K562 (cell line): ENCODE data around the gene AFG1L. TPM values are rescaled to one million over a fixed set of nuclear protein-coding genes. Genes with fewer than 3 reads are reported as not detected.
"Not testable (repeated sequence)": the region's sequence is repeated elsewhere in the genome, so short reads cannot be mapped to it uniquely, and the experiment has no call there.

ENCODE experiments used
- ATAC-seq: fragments of 200-7000 bp; cut with Tn5 transposase; 3 replicates; pipeline ENCODE4 v1.9.1; 2020; ENCODE audit warnings: moderate library complexity
- BruUV-seq: library from RNA; stranded (reverse); fragments of 400-500 nt; replicated peaks from 2 replicates; lab custom pipeline; 2021; lab: Mats Ljungman, UMichigan
- CTCF ChIA-PET: fragments of 300-600 bp; formaldehyde crosslinking; extraction: SDS; loops from one replicate; lab custom pipeline; 2021; ENCODE audit warnings: low intra/inter-chr PET ratio; lab: Yijun Ruan, JAX
- POLR2A ChIA-PET: fragments of 300-600, 350-650 bp; sonication (Branson Sonifier 250); formaldehyde crosslinking; extraction: SDS; loops from one replicate; lab custom pipeline; 2021; ENCODE audit warnings: antibody characterized with exemption, inconsistent platforms; lab: Yijun Ruan, JAX
- DNase-seq, 4 experiments: peaks; one replicate each; pipeline versions ENCODE4 v3.0.0 to v3.0.0-alpha.2; 2011 to 2018; ENCODE audit warnings: low spot score in 3 of 4, mixed read lengths in 3 of 4; ENCODE audit errors: extremely low read depth in 1 of 4
- FAIRE-seq: peaks from 2 replicates; lab custom pipeline; 2011; peaks lifted over from hg19 to GRCh38; lab: Jason Lieb, UNC
- H2AFZ ChIP-seq: 2 replicates; pipeline ENCODE4 v1.6.0; 2011; ENCODE audit warnings: low read depth, low read length, control low read depth, inconsistent platforms
- H3K27ac ChIP-seq: fragments of 200-600 bp; 3 replicates; pipeline ENCODE4 v1.8.0; 2011; ENCODE audit warnings: low read depth, mild to moderate bottlenecking, control low read depth, inconsistent platforms, low read length, moderate library complexity, mixed read lengths; ENCODE audit errors: extremely low read depth
- H3K27me3 ChIP-seq, 2 experiments: fragments of 300-600 bp in 1 of 2; 2 replicates in 1 of 2; 3 replicates in 1 of 2; pipeline versions ENCODE4 v1.6.0 to v1.8.0; 2011; ENCODE audit warnings: inconsistent platforms in 2 of 2, low read length in 2 of 2, mild to moderate bottlenecking in 1 of 2, mixed read lengths in 1 of 2, moderate library complexity in 1 of 2; ENCODE audit not compliant: control insufficient read depth in 2 of 2, insufficient read depth in 2 of 2
- H3K36me3 ChIP-seq: fragments of 300-600 bp; 3 replicates; pipeline ENCODE4 v1.8.0; 2011; ENCODE audit warnings: mild to moderate bottlenecking, low read length, inconsistent platforms; ENCODE audit not compliant: control insufficient read depth, insufficient read depth
- H3K4me1 ChIP-seq, 2 experiments: fragments of 200-600 bp in 1 of 2; replicated peaks in 1 of 2; 2 replicates in 1 of 2; 3 replicates in 1 of 2; pipeline versions ENCODE4 v1.5.1 to v1.8.0; 2011; ENCODE audit warnings: inconsistent platforms in 2 of 2, low read length in 2 of 2, mild to moderate bottlenecking in 1 of 2, mixed read lengths in 1 of 2, moderate library complexity in 1 of 2; ENCODE audit not compliant: control insufficient read depth in 2 of 2, insufficient read depth in 2 of 2
- H3K4me2 ChIP-seq: 2 replicates; pipeline ENCODE4 v1.6.1; 2011; ENCODE audit warnings: low read length, control low read depth, inconsistent platforms, mixed read lengths; ENCODE audit not compliant: insufficient read depth
- H3K4me3 ChIP-seq: fragments of 200-600 bp; sonication (generic), shearing (Covaris generic); 2 replicates; pipeline ENCODE4 v1.5.1; 2016; ENCODE audit warnings: control low read depth, inconsistent platforms
- H3K79me2 ChIP-seq: fragments of 200-600 bp; 3 replicates; pipeline ENCODE4 v1.8.0; 2011; ENCODE audit warnings: low read length, inconsistent platforms; ENCODE audit not compliant: control insufficient read depth, insufficient read depth
- H3K9ac ChIP-seq, 2 experiments: 2 replicates each; pipeline versions ENCODE4 v1.6.0 to v1.6.1; 2011; ENCODE audit warnings: low read depth in 2 of 2, low read length in 2 of 2, control low read depth in 1 of 2, inconsistent platforms in 1 of 2, mild to moderate bottlenecking in 1 of 2, mixed read lengths in 1 of 2; ENCODE audit not compliant: insufficient read depth in 1 of 2
- H3K9me1 ChIP-seq: one replicate; pipeline ENCODE4 v1.6.0; 2011; ENCODE audit warnings: inconsistent platforms, mild to moderate bottlenecking, low read length, moderate library complexity; ENCODE audit not compliant: control insufficient read depth, insufficient read depth
- H3K9me3 ChIP-seq: replicated peaks from 2 replicates; pipeline ENCODE4 v1.5.1; 2011; ENCODE audit warnings: low read depth, low read length, inconsistent platforms; ENCODE audit not compliant: control insufficient read depth, insufficient read depth
- H4K20me1 ChIP-seq: replicated peaks from 2 replicates; pipeline ENCODE4 v1.6.1; 2011; ENCODE audit warnings: low read length, inconsistent platforms, mixed read lengths; ENCODE audit not compliant: control insufficient read depth, insufficient read depth
- BMI1 ChIP-seq: fragments of 150-350 bp; IDR thresholded peaks from 2 replicates; pipeline ENCODE4 v1.6.1; 2014; ENCODE audit warnings: low read length
- C11orf30 ChIP-seq: fragments of 450-650 bp; IDR thresholded peaks from 2 replicates; pipeline ENCODE4 v1.6.1; 2016; ENCODE audit warnings: low read depth, mild to moderate bottlenecking
- DDX20 ChIP-seq: fragments of 450-650 bp; IDR thresholded peaks from 2 replicates; pipeline ENCODE4 v1.6.1; 2016; ENCODE audit warnings: missing genetic modification characterization, low read depth, mild to moderate bottlenecking, missing compliant biosample characterization, moderate library complexity
- NRF1 ChIP-seq, 2 experiments: fragments of 450-650 bp; IDR thresholded peaks in 1 of 2; conservative IDR thresholded peaks in 1 of 2; 2 replicates each; pipeline ENCODE4 v1.6.1; 2014; ENCODE audit warnings: mild to moderate bottlenecking in 2 of 2
- SNIP1 ChIP-seq: fragments of 450-650 bp; IDR thresholded peaks from 2 replicates; pipeline ENCODE4 v1.7.1; 2017; ENCODE audit warnings: low read depth, mild to moderate bottlenecking
- TBL1XR1 ChIP-seq, 2 experiments: IDR thresholded peaks; 2 replicates each; pipeline ENCODE4 v1.6.1; 2012; ENCODE audit warnings: improper control_type of control experiment in 2 of 2, low read length in 2 of 2, mild to moderate bottlenecking in 1 of 2
- ZBTB7A ChIP-seq: IDR thresholded peaks from 2 replicates; pipeline ENCODE4 v1.6.1; 2011; ENCODE audit warnings: low read depth, mild to moderate bottlenecking, low read length, moderate library complexity, borderline replicate concordance; ENCODE audit not compliant: control insufficient read depth
- ZKSCAN1 ChIP-seq: fragments of 150-350 bp; IDR thresholded peaks from 2 replicates; pipeline ENCODE4 v1.6.1; 2016; ENCODE audit warnings: low read depth, low read length
- ZNF444 ChIP-seq: fragments of 250-450 bp; sonication (Bioruptor Pico); IDR thresholded peaks from 2 replicates; pipeline ENCODE4 v1.4.0; 2020; ENCODE audit warnings: mild to moderate bottlenecking, moderate library complexity
- WGBS: fragments of 100-300 bp; shearing (Covaris generic); methylation state at CpG from one replicate; pipeline ENCODE4 v1.1.6; 2016; ENCODE audit warnings: low coverage, mixed read lengths; ENCODE audit not compliant: insufficient coverage; ENCODE audit errors: missing lambda C conversion rate; 5-methylcytosine and 5-hydroxymethylcytosine counted together
- in situ Hi-C: fragments of 300-500 bp; cut with MboI; formaldehyde crosslinking; loops from 4 replicates; pipeline ENCODE4 v1.15.0; 2018; ENCODE audit warnings: inconsistent platforms, mixed read lengths
- intact Hi-C: fragments of 100-400 bp; cut with micrococcal nuclease; formaldehyde crosslinking; loops from 2 replicates; pipeline ENCODE4 v1.14.2; 2022
- polyA plus RNA-seq, 8 experiments: library from polyadenylated mRNA; depleted of rRNA in 4 of 8; stranded (reverse) in 5 of 8; unstranded in 3 of 8; fragments of >200 nt; fragmentation: Nextera tagmentation in 2 of 8; fragmentation: Illumina TruSeq in 1 of 8; extraction: Ambion mirVana in 2 of 8; extraction: Trizol in 1 of 8; gene quantifications; 2 replicates each; pipeline versions ENCODE4 v1.2.1 to v1.2.3, GENCODE V29; 2011 to 2014; ENCODE audit warnings: inconsistent platforms in 1 of 8, missing spikeins in 1 of 8
- total RNA-seq, 7 experiments: library from RNA; depleted of rRNA in 6 of 7; stranded (reverse); fragments of >200 nt in 6 of 7; fragmentation: Illumina TruSeq in 2 of 7; extraction: Trizol in 2 of 7; gene quantifications; 2 replicates each; pipeline versions ENCODE4 v1.2.1 to v1.2.3, GENCODE V29; 2011 to 2021; ENCODE audit warnings: low replicate concordance in 1 of 7
- TF ChIP-seq, protein P1 (sequence below): fragments of 450-650 bp; formaldehyde crosslinking; IDR thresholded peaks from 2 replicates; pipeline ENCODE4 v1.4.0; 2020; ENCODE audit warnings: mild to moderate bottlenecking, moderate library complexity
- TF ChIP-seq, protein P2 (sequence below): IDR thresholded peaks from 3 replicates; pipeline ENCODE4 v1.6.1; 2011; ENCODE audit warnings: borderline replicate concordance, mild to moderate bottlenecking, moderate library complexity; ENCODE audit not compliant: insufficient read length; ENCODE audit errors: extremely low read depth

Gene AFG1L
- total and polyA plus RNA-seq, 9 of the 15 experiments (the other 6 are each of a cell fraction or from before 2014, with no cell fraction given) = 2.2 to 15.5 (median 5.8) TPM

DNA sequence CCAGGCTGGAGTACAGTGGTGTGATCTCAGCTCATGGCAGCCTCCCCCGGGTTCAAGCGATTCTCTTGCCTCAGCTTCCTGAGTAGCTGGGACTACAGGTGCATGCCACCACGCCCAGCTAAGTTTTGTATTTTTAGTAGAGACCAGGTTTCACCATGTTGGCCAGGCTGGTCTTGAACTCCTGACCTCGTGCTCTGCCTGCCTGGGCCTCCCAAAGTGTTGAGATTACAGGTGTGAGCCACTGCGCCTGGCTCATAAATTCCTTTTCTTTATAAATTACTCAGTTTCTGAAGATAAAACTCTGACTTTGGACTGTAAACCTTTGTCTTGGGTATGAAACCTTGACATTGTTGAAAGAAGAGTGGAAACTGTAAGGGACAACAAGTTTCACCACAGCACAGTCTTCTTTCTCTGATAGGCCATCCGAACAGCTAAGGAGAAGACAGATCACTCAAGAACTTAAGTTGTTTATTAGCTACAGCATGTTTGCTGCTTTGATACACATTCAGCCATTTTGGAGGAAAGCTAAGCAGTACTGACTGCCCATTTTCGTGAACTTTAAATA, 35.4 kb downstream of the AFG1L start:
- H2AFZ ChIP-seq = not testable (repeated sequence)

DNA sequence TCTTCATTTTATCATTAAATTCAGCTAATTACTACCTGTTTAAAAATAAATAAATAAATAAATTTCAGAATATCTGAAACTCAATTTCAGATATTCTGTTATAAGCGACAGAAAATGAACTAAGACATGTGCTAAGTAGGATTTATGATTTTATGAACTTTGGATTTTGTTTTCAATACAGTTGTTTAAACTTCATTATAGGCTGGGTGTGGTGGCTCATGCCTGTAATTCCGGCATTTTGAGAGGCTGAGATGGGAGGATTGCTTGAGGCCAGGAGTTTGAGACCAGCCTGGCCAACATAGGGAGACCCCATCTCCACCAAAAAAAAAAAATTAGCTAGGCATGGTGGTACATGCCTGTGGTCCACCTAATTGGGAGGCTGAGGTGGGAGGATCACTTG, 36.0 kb downstream of the AFG1L start:
- in situ Hi-C loops (no loop called here), intact Hi-C loops (no loop called here)
- Histone ChIP-seq H3K9me3 (no peaks in the 10 kb centered on the region), H3K4me3 (no peak overlapping the region), H4K20me1 (no peaks in the 10 kb centered on the region), H3K79me2 (no peaks in the 10 kb centered on the region), H3K27ac (no peak overlapping the region), H3K4me2 (no peak overlapping the region), H3K4me1 (no peaks in the 10 kb centered on the region), H2AFZ (no peak overlapping the region), H3K9ac (no peak overlapping the region), H3K36me3 (peaks cover 10% of the 10 kb centered on the region; the same call in 2 of the 3 replicates), H3K9me1 (no peaks in the 10 kb centered on the region), H3K27me3 (no peaks in the 10 kb centered on the region)
- no peak for FAIRE-seq
- ChIA-PET POLR2A (interaction anchor here (0.5 kb wide), 1 partner anchor 13 kb away, joined by 3 read pairs; no protein-coding TSS in a partner anchor), CTCF (no interaction called here)
- DNase-seq = no peak
- no peak for ATAC-seq
- BruUV-seq = no TSS peak
- WGBS = 92% methylated on average over 2 of the region's 2 CpGs
- TF ChIP-seq ZNF444 (CRISPR knock-in tag) = no peak
- TF ChIP-seq TBL1XR1 (IDR thresholded peaks at IDR 0.05; ENCODE audit: low read length in 2 of 2) = no peak
- TF ChIP-seq, protein P1, sequence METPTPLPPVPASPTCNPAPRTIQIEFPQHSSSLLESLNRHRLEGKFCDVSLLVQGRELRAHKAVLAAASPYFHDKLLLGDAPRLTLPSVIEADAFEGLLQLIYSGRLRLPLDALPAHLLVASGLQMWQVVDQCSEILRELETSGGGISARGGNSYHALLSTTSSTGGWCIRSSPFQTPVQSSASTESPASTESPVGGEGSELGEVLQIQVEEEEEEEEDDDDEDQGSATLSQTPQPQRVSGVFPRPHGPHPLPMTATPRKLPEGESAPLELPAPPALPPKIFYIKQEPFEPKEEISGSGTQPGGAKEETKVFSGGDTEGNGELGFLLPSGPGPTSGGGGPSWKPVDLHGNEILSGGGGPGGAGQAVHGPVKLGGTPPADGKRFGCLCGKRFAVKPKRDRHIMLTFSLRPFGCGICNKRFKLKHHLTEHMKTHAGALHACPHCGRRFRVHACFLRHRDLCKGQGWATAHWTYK (CRISPR knock-in tag) = no peak
- no peak for TF ChIP-seq BMI1
- TF ChIP-seq ZBTB7A = no peak
- no peak for TF ChIP-seq SNIP1
- TF ChIP-seq, protein P2, sequence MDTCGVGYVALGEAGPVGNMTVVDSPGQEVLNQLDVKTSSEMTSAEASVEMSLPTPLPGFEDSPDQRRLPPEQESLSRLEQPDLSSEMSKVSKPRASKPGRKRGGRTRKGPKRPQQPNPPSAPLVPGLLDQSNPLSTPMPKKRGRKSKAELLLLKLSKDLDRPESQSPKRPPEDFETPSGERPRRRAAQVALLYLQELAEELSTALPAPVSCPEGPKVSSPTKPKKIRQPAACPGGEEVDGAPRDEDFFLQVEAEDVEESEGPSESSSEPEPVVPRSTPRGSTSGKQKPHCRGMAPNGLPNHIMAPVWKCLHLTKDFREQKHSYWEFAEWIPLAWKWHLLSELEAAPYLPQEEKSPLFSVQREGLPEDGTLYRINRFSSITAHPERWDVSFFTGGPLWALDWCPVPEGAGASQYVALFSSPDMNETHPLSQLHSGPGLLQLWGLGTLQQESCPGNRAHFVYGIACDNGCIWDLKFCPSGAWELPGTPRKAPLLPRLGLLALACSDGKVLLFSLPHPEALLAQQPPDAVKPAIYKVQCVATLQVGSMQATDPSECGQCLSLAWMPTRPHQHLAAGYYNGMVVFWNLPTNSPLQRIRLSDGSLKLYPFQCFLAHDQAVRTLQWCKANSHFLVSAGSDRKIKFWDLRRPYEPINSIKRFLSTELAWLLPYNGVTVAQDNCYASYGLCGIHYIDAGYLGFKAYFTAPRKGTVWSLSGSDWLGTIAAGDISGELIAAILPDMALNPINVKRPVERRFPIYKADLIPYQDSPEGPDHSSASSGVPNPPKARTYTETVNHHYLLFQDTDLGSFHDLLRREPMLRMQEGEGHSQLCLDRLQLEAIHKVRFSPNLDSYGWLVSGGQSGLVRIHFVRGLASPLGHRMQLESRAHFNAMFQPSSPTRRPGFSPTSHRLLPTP = no peak
- TF ChIP-seq NRF1 (conservative IDR thresholded peaks at IDR 0.05 in 1 of 2, IDR thresholded peaks at IDR 0.05 in 1 of 2) = no peak
- TF ChIP-seq DDX20 (tag) = no peak
- no peak for TF ChIP-seq ZKSCAN1
- TF ChIP-seq C11orf30 = no peak

More for the DNA sequence above, 35.4 kb downstream of the AFG1L start:
- H3K79me2 ChIP-seq, H3K9me3 ChIP-seq, H3K4me3 ChIP-seq, DNase-seq, ATAC-seq, H4K20me1 ChIP-seq, H3K9me1 ChIP-seq, intact Hi-C loops, H3K4me1 ChIP-seq, H3K27me3 ChIP-seq, H3K9ac ChIP-seq, FAIRE-seq, in situ Hi-C loops, H3K4me2 ChIP-seq, CTCF ChIA-PET, BruUV-seq, H3K27ac ChIP-seq: not testable (repeated sequence)
- WGBS = 77% methylated on average over 7 of the region's 7 CpGs
- H3K36me3 ChIP-seq = peaks cover 10% of the 10 kb centered on the region; the same call in 2 of the 3 replicates
- POLR2A ChIA-PET = interaction anchor here (0.5 kb wide), 1 partner anchor 12 kb away, joined by 3 read pairs; no protein-coding TSS in a partner anchor
